GM23338 (cell line): Measurements from ENCODE around the gene LEP. TPM values are rescaled to one million over a fixed set of nuclear protein-coding genes. Genes with fewer than 3 reads are reported as not detected.

Source experiments
- ATAC-seq: fragments of 200-7000 bp; cut with Tn5 transposase; 3 replicates; pipeline ENCODE4 v1.9.1; 2020
- DNase-seq: peaks from one replicate; pipeline ENCODE4 v3.0.0-alpha.2; 2015; ENCODE audit warnings: low spot score
- H2AFZ ChIP-seq: fragments of 200-600 bp; sonication (generic); 2 replicates; pipeline ENCODE4 v1.8.0; 2016; ENCODE audit warnings: antibody characterized with exemption, mild to moderate bottlenecking, moderate library complexity
- H3F3A ChIP-seq: fragments of 200-600 bp; sonication (generic); replicated peaks from 2 replicates; pipeline ENCODE4 v1.8.0; 2017; ENCODE audit warnings: antibody characterized with exemption, mixed run types, low read depth
- H3K27ac ChIP-seq: fragments of 200-600 bp; sonication (generic); 2 replicates; pipeline ENCODE4 v1.6.1; 2016; ENCODE audit warnings: low read depth
- H3K27me3 ChIP-seq: fragments of 200-600 bp; sonication (generic); 2 replicates; pipeline ENCODE4 v1.8.0; 2016; ENCODE audit warnings: mild to moderate bottlenecking, mixed run types, moderate library complexity; ENCODE audit not compliant: insufficient read depth
- H3K36me3 ChIP-seq: fragments of 200-600 bp; sonication (generic); 2 replicates; pipeline ENCODE4 v1.8.0; 2016; ENCODE audit warnings: mild to moderate bottlenecking; ENCODE audit not compliant: insufficient read depth
- H3K4me1 ChIP-seq: fragments of 200-600 bp; sonication (generic); 2 replicates; pipeline ENCODE4 v1.8.0; 2016; ENCODE audit warnings: mild to moderate bottlenecking, moderate library complexity; ENCODE audit not compliant: insufficient read depth
- H3K4me2 ChIP-seq: fragments of 200-600 bp; sonication (generic); 2 replicates; pipeline ENCODE4 v1.7.1; 2017; ENCODE audit warnings: mixed run types
- H3K4me3 ChIP-seq: fragments of 200-600 bp; sonication (generic); 2 replicates; pipeline ENCODE4 v1.6.1; 2016; ENCODE audit warnings: mixed run types
- H3K79me2 ChIP-seq: fragments of 200-600 bp; sonication (generic); replicated peaks from 2 replicates; pipeline ENCODE4 v1.8.0; 2017; ENCODE audit warnings: mild to moderate bottlenecking; ENCODE audit not compliant: insufficient read depth
- H3K9me2 ChIP-seq: fragments of 200-600 bp; sonication (generic); 2 replicates; pipeline ENCODE4 v1.8.0; 2017; ENCODE audit not compliant: insufficient read depth
- H4K20me1 ChIP-seq: fragments of 200-600 bp; sonication (generic); replicated peaks from 2 replicates; pipeline ENCODE4 v1.8.0; 2017; ENCODE audit warnings: mild to moderate bottlenecking; ENCODE audit not compliant: insufficient read depth
- H3K27ac Mint-ChIP-seq: 2 replicates; pipeline ENCODE4 v1.8.0; 2020; ENCODE audit warnings: inconsistent platforms, mild to moderate bottlenecking, moderate library complexity, mixed read lengths
- H3K27me3 Mint-ChIP-seq: 3 replicates; pipeline ENCODE4 v1.8.0; 2022; ENCODE audit warnings: low read depth, mild to moderate bottlenecking, moderate library complexity, mixed read lengths, inconsistent platforms; ENCODE audit not compliant: insufficient read depth, poor library complexity
- H3K36me3 Mint-ChIP-seq: 3 replicates; pipeline ENCODE4 v1.8.0; 2021; ENCODE audit warnings: low read depth, mild to moderate bottlenecking, inconsistent platforms, moderate library complexity, mixed read lengths
- H3K4me1 Mint-ChIP-seq: 3 replicates; pipeline ENCODE4 v1.8.0; 2020; ENCODE audit warnings: mild to moderate bottlenecking, inconsistent platforms, mixed read lengths
- H3K4me3 Mint-ChIP-seq: 3 replicates; pipeline ENCODE4 v1.8.0; 2021; ENCODE audit warnings: moderate library complexity, mild to moderate bottlenecking, inconsistent platforms, mixed read lengths
- H3K9me3 Mint-ChIP-seq: 3 replicates; pipeline ENCODE4 v1.8.0; 2020; ENCODE audit warnings: moderate library complexity, mild to moderate bottlenecking, inconsistent platforms, mixed read lengths
- CREB1 ChIP-seq: fragments of 250-450 bp; sonication (Bioruptor Pico); IDR thresholded peaks from 2 replicates; pipeline ENCODE4 v1.5.0; 2020; ENCODE audit warnings: low read depth, mild to moderate bottlenecking, moderate library complexity
- EZH2 ChIP-seq: fragments of 200-600 bp; sonication (generic); IDR thresholded peaks from one replicate; pipeline ENCODE4 v1.8.0; 2017; ENCODE audit warnings: antibody characterized with exemption, mild to moderate bottlenecking, low read depth; ENCODE audit not compliant: unreplicated experiment
- EZH2phosphoT487 ChIP-seq: fragments of 200-600 bp; sonication (generic); IDR thresholded peaks from one replicate; pipeline ENCODE4 v1.8.1; 2018; ENCODE audit warnings: antibody characterized with exemption; ENCODE audit not compliant: unreplicated experiment
- JUNB ChIP-seq: IDR thresholded peaks from one replicate; pipeline ENCODE4 v1.6.1; 2016; ENCODE audit warnings: antibody characterized with exemption; ENCODE audit not compliant: unreplicated experiment
- NANOG ChIP-seq: IDR thresholded peaks from 2 replicates; pipeline ENCODE4 v1.6.1; 2016; ENCODE audit warnings: antibody characterized with exemption, borderline replicate concordance
- POLR2AphosphoS5 ChIP-seq: IDR thresholded peaks from 2 replicates; pipeline ENCODE4 v1.6.1; 2016; ENCODE audit warnings: antibody characterized with exemption, low read depth
- STAT1 ChIP-seq: IDR thresholded peaks from one replicate; pipeline ENCODE4 v1.6.1; 2016; ENCODE audit warnings: antibody characterized with exemption; ENCODE audit not compliant: unreplicated experiment
- ZNF114 ChIP-seq: fragments of 250-450 bp; sonication (Bioruptor Pico); IDR thresholded peaks from 2 replicates; pipeline ENCODE4 v1.5.0; 2020; ENCODE audit warnings: mild to moderate bottlenecking, moderate library complexity
- ZNF331 ChIP-seq: fragments of 250-450 bp; sonication (Bioruptor Pico); IDR thresholded peaks from 2 replicates; pipeline ENCODE4 v1.5.0; 2020; ENCODE audit warnings: low read depth, mild to moderate bottlenecking, moderate library complexity
- ZNF462 ChIP-seq: fragments of 250-450 bp; sonication (Bioruptor Pico); IDR thresholded peaks from 2 replicates; pipeline ENCODE4 v1.5.0; 2020; ENCODE audit warnings: mild to moderate bottlenecking, moderate library complexity
- polyA plus RNA-seq: library from polyadenylated mRNA; unstranded; fragments of >200 nt; fragmentation: Nextera tagmentation; extraction: Ambion mirVana; gene quantifications from 2 replicates; pipeline ENCODE4 v1.2.1, GENCODE V29; 2016
- total RNA-seq: library from RNA; depleted of rRNA; stranded (reverse); fragments of >200 nt; shearing (Covaris generic); gene quantifications from 2 replicates; pipeline ENCODE4 v1.2.3, GENCODE V29; 2014
- TF ChIP-seq, protein P1 (sequence below), 2 experiments: fragments of 200-600 bp in 1 of 2; sonication (generic) in 1 of 2; conservative IDR thresholded peaks; 2 replicates each; pipeline versions ENCODE4 v1.5.1 to v1.6.1; 2016 to 2017; ENCODE audit warnings: antibody characterized with exemption in 2 of 2, low read depth in 2 of 2, mild to moderate bottlenecking in 2 of 2, moderate library complexity in 1 of 2
- TF ChIP-seq, protein P2 (sequence below): IDR thresholded peaks from one replicate; pipeline ENCODE4 v1.6.1; 2018; ENCODE audit warnings: antibody characterized with exemption; ENCODE audit not compliant: unreplicated experiment
- TF ChIP-seq, protein P3 (sequence below): IDR thresholded peaks from 2 replicates; pipeline ENCODE4 v1.6.1; 2016; ENCODE audit warnings: antibody characterized with exemption

Gene LEP
- total and polyA plus RNA-seq, 2 experiments from 2014 or later = not detected

DNA sequence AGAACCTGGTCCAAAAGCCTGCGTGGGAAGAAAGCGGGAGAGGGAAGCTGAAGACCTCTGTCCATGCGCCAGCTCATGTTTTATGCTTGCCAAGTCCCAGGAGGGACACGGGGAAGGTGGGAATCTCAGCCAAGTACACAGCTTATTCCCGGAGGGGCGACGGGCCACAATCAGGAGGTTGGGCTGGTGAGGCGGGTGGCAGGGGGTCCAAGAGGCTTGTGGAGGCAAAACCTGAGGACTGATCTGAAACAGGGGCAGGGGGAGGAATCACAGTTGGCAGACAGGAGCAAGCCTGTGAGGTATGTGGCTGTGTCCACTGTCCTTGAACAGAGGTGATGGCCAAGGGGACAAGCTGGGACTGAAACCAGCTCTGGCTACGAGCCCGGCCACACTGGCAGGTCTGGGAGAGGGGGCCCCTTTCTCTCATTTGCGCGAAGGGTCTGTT lies 38.0 kb upstream of the LEP start:
- Mint-ChIP-seq H3K4me3 (no peak overlapping the region), H3K36me3 (no peaks in the 10 kb centered on the region; the same call in 2 of the 3 replicates), H3K9me3 (no peaks in the 10 kb centered on the region; the same call in 2 of the 3 replicates), H3K27me3 (peaks cover 44% of the 10 kb centered on the region), H3K27ac (no peak overlapping the region), H3K4me1 (peaks cover 18% of the 10 kb centered on the region)
- Histone ChIP-seq H3K4me1 (peaks cover 14% of the 10 kb centered on the region), H3K36me3 (no peaks in the 10 kb centered on the region), H3K27ac (no peak overlapping the region), H3K4me2 (no peak overlapping the region), H3K79me2 (no peaks in the 10 kb centered on the region), H3K4me3 (no peak overlapping the region), H3K9me2 (no peaks in the 10 kb centered on the region), H3F3A (0 out of 2 replicates have a peak, but pooled peaks cover 3% of the 10 kb centered on the region), H2AFZ (no peak overlapping the region), H3K27me3 (peaks cover 67% of the 10 kb centered on the region), H4K20me1 (no peaks in the 10 kb centered on the region)
- TF ChIP-seq, protein P1, sequence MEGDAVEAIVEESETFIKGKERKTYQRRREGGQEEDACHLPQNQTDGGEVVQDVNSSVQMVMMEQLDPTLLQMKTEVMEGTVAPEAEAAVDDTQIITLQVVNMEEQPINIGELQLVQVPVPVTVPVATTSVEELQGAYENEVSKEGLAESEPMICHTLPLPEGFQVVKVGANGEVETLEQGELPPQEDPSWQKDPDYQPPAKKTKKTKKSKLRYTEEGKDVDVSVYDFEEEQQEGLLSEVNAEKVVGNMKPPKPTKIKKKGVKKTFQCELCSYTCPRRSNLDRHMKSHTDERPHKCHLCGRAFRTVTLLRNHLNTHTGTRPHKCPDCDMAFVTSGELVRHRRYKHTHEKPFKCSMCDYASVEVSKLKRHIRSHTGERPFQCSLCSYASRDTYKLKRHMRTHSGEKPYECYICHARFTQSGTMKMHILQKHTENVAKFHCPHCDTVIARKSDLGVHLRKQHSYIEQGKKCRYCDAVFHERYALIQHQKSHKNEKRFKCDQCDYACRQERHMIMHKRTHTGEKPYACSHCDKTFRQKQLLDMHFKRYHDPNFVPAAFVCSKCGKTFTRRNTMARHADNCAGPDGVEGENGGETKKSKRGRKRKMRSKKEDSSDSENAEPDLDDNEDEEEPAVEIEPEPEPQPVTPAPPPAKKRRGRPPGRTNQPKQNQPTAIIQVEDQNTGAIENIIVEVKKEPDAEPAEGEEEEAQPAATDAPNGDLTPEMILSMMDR (conservative IDR thresholded peaks at IDR 0.05; ENCODE audit: low read depth in 2 of 2) = no peak
- TF ChIP-seq ZNF114 (CRISPR knock-in tag) (no peak), JUNB (no peak), ZNF462 (CRISPR knock-in tag) (no peak), NANOG (no peak), STAT1 (no peak), EZH2 (no peak), EZH2phosphoT487 (no peak), POLR2AphosphoS5 (no peak), CREB1 (no peak), ZNF331 (no peak)
- TF ChIP-seq, protein P2, sequence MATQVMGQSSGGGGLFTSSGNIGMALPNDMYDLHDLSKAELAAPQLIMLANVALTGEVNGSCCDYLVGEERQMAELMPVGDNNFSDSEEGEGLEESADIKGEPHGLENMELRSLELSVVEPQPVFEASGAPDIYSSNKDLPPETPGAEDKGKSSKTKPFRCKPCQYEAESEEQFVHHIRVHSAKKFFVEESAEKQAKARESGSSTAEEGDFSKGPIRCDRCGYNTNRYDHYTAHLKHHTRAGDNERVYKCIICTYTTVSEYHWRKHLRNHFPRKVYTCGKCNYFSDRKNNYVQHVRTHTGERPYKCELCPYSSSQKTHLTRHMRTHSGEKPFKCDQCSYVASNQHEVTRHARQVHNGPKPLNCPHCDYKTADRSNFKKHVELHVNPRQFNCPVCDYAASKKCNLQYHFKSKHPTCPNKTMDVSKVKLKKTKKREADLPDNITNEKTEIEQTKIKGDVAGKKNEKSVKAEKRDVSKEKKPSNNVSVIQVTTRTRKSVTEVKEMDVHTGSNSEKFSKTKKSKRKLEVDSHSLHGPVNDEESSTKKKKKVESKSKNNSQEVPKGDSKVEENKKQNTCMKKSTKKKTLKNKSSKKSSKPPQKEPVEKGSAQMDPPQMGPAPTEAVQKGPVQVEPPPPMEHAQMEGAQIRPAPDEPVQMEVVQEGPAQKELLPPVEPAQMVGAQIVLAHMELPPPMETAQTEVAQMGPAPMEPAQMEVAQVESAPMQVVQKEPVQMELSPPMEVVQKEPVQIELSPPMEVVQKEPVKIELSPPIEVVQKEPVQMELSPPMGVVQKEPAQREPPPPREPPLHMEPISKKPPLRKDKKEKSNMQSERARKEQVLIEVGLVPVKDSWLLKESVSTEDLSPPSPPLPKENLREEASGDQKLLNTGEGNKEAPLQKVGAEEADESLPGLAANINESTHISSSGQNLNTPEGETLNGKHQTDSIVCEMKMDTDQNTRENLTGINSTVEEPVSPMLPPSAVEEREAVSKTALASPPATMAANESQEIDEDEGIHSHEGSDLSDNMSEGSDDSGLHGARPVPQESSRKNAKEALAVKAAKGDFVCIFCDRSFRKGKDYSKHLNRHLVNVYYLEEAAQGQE = no peak
- TF ChIP-seq, protein P3, sequence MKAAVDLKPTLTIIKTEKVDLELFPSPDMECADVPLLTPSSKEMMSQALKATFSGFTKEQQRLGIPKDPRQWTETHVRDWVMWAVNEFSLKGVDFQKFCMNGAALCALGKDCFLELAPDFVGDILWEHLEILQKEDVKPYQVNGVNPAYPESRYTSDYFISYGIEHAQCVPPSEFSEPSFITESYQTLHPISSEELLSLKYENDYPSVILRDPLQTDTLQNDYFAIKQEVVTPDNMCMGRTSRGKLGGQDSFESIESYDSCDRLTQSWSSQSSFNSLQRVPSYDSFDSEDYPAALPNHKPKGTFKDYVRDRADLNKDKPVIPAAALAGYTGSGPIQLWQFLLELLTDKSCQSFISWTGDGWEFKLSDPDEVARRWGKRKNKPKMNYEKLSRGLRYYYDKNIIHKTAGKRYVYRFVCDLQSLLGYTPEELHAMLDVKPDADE = no peak
- DNase-seq (no peak), ATAC-seq (no peak)
